PFSK-1 (cell line): ENCODE measurements around the gene SMLR1.

Experiments
- FOXP2 ChIP-seq: optimal IDR thresholded peaks from 2 replicates; pipeline ENCODE3; 2011; ENCODE audit warnings: borderline replicate concordance, control low read depth, inconsistent platforms; ENCODE audit not compliant: insufficient read depth; ENCODE audit errors: extremely low read length, extremely low read depth
- POLR2AphosphoS5 ChIP-seq: IDR thresholded peaks from 2 replicates; pipeline ENCODE4 v1.6.1; 2012; ENCODE audit warnings: low read depth, mild to moderate bottlenecking, control low read depth, low read length, moderate library complexity
- SIN3A ChIP-seq: IDR thresholded peaks from 2 replicates; pipeline ENCODE4 v1.6.1; 2012; ENCODE audit warnings: mild to moderate bottlenecking, low read length, moderate library complexity, borderline replicate concordance; ENCODE audit not compliant: insufficient read depth
- TAF1 ChIP-seq: IDR thresholded peaks from 2 replicates; pipeline ENCODE4 v1.6.1; 2012; ENCODE audit warnings: low read length, control low read depth, borderline replicate concordance; ENCODE audit not compliant: insufficient read depth
- TF ChIP-seq, protein P1 (sequence below), 2 experiments: IDR thresholded peaks; 2 replicates each; pipeline versions ENCODE4 v1.6.1 to v1.8.0; 2011 to 2012; ENCODE audit warnings: low read depth in 2 of 2, low read length in 2 of 2, control low read depth in 1 of 2, inconsistent platforms in 1 of 2, mild to moderate bottlenecking in 1 of 2, moderate library complexity in 1 of 2; ENCODE audit not compliant: insufficient read depth in 1 of 2

Gene SMLR1

DNA sequence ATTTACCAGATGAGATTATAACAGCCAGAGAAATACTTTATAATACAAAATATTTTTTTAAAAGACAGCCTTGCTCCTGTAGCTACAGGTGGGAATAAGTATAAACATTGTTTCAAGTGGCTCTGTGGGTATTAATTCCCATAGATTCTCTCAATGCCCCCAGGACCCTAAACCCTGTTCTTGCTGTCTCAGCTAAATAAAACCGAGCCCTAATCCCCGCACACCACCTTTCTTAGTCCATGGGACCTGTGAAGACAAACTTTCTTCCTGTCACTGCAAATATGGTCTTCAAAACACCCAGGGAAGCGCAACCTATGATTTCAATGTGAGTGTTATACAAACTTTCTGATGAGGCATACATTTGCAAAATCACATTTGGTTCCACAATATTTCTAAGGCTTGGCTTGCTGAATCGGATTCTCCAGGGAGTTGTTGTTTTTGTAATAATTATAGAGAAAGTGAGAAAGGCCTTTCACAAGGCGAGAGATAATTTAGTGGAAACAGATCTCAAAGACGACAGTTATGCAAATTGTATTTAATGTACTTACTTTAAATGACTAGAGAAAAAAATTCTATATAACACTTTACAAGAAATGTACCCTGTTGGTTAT, 11.1 kb downstream of the SMLR1 start:
- no peak for TF ChIP-seq TAF1
- TF ChIP-seq POLR2AphosphoS5: no peak
- TF ChIP-seq, protein P1, sequence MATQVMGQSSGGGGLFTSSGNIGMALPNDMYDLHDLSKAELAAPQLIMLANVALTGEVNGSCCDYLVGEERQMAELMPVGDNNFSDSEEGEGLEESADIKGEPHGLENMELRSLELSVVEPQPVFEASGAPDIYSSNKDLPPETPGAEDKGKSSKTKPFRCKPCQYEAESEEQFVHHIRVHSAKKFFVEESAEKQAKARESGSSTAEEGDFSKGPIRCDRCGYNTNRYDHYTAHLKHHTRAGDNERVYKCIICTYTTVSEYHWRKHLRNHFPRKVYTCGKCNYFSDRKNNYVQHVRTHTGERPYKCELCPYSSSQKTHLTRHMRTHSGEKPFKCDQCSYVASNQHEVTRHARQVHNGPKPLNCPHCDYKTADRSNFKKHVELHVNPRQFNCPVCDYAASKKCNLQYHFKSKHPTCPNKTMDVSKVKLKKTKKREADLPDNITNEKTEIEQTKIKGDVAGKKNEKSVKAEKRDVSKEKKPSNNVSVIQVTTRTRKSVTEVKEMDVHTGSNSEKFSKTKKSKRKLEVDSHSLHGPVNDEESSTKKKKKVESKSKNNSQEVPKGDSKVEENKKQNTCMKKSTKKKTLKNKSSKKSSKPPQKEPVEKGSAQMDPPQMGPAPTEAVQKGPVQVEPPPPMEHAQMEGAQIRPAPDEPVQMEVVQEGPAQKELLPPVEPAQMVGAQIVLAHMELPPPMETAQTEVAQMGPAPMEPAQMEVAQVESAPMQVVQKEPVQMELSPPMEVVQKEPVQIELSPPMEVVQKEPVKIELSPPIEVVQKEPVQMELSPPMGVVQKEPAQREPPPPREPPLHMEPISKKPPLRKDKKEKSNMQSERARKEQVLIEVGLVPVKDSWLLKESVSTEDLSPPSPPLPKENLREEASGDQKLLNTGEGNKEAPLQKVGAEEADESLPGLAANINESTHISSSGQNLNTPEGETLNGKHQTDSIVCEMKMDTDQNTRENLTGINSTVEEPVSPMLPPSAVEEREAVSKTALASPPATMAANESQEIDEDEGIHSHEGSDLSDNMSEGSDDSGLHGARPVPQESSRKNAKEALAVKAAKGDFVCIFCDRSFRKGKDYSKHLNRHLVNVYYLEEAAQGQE (IDR thresholded peaks at IDR 0.05; ENCODE audit: insufficient read depth in 1 of 2, low read depth in 2 of 2, low read length in 2 of 2): no peak
- TF ChIP-seq SIN3A: no peak
- no peak for TF ChIP-seq FOXP2

GRCh38 chr6:130838951-130839350, 11.7 kb downstream of the SMLR1 start:
- TF ChIP-seq TAF1 (no peak), FOXP2 (no peak), POLR2AphosphoS5 (no peak), SIN3A (no peak)
- TF ChIP-seq, protein P1 (IDR thresholded peaks at IDR 0.05; ENCODE audit: insufficient read depth in 1 of 2, low read depth in 2 of 2, low read length in 2 of 2): no peak

DNA sequence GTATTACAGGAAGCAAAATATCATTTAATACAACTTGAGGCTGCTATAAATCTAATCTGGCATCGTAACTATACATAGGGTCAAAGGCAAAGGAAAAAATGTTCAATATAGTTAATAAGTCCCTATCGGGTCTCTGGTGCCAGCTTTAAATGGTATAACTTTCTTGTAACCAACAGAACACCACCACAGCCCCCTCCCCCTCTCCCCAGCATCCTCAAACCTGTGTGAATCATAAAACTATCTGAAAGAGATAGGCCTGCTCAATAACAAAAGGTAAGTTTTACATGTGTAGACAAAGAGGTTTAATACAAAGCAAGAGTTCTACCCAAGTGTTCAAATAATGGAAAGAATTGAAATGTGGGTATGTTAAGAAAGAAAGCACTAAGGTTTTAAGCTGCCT, 12.2 kb downstream of the SMLR1 start:
- TF ChIP-seq, protein P1 (IDR thresholded peaks at IDR 0.05; ENCODE audit: insufficient read depth in 1 of 2, low read depth in 2 of 2, low read length in 2 of 2): no peak
- no peak for TF ChIP-seq FOXP2
- no peak for TF ChIP-seq TAF1
- TF ChIP-seq SIN3A: no peak
- no peak for TF ChIP-seq POLR2AphosphoS5

- no peak for TF ChIP-seq SIN3A
- no peak for TF ChIP-seq TAF1
- no peak for TF ChIP-seq FOXP2
Observed at GRCh38 chr6:130840050-130840449, 12.8 kb downstream of the SMLR1 start.

DNA sequence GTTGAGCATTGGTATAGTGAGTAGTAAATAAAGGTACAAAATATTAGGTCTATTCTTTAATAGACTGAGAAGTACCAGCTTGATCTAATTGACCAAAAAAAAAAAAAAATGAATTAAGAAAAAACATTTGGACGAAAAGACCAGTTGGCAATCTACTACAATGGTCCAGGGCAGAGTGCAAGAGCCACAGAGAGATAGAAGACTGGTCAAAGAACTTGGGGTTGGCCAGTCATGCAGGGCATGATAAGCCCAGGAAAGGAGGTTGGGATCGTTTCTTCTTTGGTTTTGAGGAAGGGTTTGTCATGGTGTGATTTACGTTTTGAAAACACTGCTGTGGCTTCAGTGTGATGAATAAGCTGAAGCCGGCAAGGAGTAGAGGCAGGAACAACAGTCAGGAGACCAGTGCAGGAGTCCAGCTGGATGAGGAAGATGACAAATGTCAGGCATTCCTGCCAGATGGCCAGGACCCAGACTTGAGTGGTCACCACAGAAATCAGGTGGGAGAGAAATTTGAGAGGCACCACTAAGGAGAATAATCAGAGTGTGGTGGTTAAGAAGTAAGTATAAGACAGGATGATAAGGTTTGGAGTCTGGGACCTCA, 14.0 kb downstream of the SMLR1 start:
- TF ChIP-seq, protein P1 (IDR thresholded peaks at IDR 0.05; ENCODE audit: insufficient read depth in 1 of 2, low read depth in 2 of 2, low read length in 2 of 2): no peak
- TF ChIP-seq FOXP2 (no peak), TAF1 (no peak), SIN3A (no peak), POLR2AphosphoS5 (no peak)
